GM18868 (cell line): ENCODE data around the gene STXBP6.
A peak's percentile ranks its signal among the peaks of the same experiment; 100 is the strongest.
"Not testable (repeated sequence)": the region's sequence is repeated elsewhere in the genome, so short reads cannot be mapped to it uniquely, and the experiment has no call there.

Source experiments
- ATAC-seq: cut with Tn5 transposase; IDR thresholded peaks from one replicate; pipeline ENCODE4 v1.9.1; 2021; ENCODE audit warnings: mild to moderate bottlenecking, moderate library complexity; ENCODE audit not compliant: unreplicated experiment

STXBP6 gene

GRCh38 chr14:24990050-24990449 lies 59.9 kb downstream of the STXBP6 start:
- ATAC-seq, result no peak

DNA sequence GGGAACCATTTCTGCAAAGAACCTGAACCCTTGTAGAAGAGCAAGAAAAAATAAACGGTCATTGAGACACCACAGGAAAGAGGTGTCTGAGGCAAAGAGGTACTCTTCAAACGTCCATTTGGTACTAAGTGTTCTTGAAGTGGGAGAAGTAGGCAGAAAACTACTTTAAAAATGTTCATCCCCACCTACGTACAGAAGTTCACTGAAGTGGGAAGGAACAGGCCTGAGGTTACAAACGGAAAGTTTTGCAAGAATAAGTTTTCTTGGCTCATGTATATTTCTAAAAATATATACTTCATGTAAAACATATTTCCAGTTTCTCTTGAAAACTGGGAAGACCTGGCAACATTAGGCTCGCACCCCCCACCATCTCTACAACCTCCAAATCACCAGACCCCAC lies 61.2 kb downstream of the STXBP6 start:
- ATAC-seq, result no peak

- no peak for ATAC-seq
Observed at GRCh38 chr14:24986206-24986893, 63.6 kb downstream of the STXBP6 start.

GRCh38 chr14:24984846-24985589 lies 64.9 kb downstream of the STXBP6 start:
- ATAC-seq, result no peak

GRCh38 chr14:24982472-24983155 lies 67.3 kb downstream of the STXBP6 start:
- no peak for ATAC-seq

DNA sequence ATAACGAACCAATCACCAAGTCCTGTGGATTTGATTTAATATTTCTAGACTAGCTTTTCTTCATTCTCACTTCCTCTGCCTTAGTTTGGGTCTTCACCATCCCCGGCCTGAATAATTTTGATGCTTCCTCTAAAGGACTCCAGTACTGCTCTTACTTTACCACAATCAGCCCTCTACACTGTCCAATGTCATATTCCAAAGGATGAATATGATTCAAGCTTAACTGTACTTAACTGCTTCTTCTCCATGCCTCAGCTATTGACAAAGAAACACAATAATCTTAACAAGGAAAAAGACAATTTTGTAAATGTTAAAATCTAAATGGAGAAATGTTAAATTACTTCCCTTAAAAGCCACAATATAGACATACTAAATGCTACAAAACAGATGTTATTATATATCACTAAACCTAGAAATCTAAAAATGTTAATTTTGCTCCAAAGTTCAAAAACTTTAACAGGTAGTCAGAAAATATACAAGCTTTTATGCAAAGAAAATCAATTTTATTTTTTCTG lies 70.2 kb downstream of the STXBP6 start:
- peak; percentile 45 for ATAC-seq

GRCh38 chr14:24978862-24979724 lies 70.9 kb downstream of the STXBP6 start:
- peak; percentile 75 for ATAC-seq

- ATAC-seq, result no peak
Observed at GRCh38 chr14:24976602-24977001, 73.3 kb downstream of the STXBP6 start.

DNA sequence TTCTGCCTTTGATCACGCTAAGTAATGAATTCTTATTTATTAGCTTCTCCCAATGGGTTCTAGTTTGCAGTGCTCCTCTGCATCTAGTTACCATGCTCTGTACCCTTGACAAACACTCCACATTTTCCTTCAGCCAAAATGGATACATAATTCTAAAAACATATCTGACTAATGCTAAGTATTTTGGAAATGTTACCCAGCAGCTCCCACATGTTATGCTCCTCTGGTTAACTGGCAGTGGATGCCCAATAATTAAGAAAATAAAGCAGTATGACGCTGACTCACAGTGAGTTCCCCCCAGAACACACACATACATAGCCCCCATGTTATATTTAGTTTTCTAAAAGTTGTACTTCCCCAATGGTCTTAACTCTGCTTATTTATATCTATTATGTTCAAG lies 74.6 kb downstream of the STXBP6 start:
- ATAC-seq, result no peak

DNA sequence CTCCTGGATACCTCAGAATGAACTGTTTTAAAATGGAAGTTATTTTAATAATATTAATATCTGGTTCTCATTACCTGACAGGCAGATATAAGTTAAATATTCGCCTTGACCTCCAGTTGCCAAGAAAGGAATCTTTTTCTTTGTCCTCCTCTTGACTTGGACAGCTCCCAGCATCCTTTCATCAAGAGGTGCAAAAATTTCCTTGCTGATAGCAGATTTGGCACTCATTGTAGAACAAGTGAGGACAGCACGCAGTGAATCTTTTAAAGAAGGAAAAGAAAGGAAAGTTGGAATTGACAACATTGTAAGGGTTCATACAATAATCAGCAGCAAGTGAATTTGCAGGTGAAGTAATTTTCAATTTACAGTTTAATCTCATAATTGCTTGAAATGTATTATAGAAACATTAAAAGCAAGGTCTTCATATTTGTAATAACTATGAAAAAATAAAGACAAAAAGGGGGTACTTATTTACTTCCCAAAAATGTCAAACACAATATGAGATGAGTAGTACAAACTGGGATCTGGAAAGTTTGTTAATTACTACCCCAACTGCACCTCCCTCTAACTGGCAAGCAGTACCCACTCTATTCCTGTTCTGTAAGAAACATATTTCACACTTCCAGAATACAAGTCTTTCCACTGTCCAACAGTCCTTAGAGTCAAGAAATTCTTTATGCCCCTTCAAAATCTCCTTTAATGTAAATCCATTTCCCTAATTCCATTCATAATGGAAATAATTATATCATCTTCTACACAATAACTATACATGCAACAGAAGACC lies 75.2 kb downstream of the STXBP6 start:
- no peak for ATAC-seq

GRCh38 chr14:24972844-24973243 lies 77.1 kb downstream of the STXBP6 start:
- no peak for ATAC-seq

- ATAC-seq, result no peak
Observed at GRCh38 chr14:24971255-24971654, 78.7 kb downstream of the STXBP6 start.

GRCh38 chr14:24966579-24966964 lies 83.4 kb downstream of the STXBP6 start:
- no peak for ATAC-seq

DNA sequence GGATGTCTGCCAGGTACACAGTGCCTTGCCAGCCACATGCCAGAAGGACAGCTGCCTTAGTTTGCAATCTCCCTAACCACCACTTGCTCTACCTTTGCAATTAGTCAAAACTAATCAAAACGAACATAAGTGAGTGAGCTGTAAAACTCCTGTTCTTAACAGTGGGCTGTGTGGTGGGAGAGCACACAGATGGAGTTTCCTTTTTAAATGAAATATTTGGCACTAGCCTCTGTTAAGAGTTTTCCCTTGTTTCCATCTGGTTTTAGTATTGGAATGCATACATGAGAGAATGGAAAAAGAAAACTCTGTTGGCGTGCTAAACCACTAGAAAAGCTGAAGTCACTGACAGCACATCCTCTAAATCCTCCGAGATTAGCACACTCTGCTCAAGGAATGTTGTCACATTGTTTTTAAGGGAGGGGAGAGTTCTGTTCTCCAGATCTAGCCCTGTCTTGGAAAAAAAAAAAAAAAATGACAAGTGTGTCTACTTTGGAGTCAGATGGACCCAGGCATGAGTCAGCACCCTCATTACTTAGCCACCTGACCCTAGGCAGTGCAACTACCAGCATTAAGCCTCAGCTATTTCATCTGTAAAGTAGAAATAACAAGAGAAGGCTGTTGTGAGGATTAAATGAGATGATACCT lies 83.9 kb downstream of the STXBP6 start:
- no peak for ATAC-seq

- no peak for ATAC-seq
Observed at GRCh38 chr14:24965578-24965933, 84.4 kb downstream of the STXBP6 start.

- ATAC-seq, result no peak
Observed at GRCh38 chr14:24964591-24964990, 85.4 kb downstream of the STXBP6 start.

DNA sequence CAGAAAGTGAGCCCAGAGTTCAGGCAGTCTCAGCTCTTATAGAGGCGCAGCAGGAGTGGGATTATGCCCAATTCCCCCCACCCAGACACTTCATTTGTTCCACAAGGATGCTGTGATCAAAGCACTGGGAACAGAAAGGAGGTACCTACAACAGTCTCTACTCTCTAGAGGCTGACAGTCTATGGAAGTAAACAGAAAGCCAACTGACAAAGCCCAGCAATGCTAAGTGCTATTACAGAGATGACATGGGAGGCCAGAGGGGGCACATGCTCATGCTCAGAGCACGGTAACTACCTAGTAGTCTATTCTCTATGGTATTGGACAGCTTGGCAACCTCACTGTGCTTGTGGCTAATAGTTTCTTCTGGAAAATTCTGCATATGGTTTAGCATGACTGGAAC lies 85.9 kb downstream of the STXBP6 start:
- ATAC-seq, result no peak

DNA sequence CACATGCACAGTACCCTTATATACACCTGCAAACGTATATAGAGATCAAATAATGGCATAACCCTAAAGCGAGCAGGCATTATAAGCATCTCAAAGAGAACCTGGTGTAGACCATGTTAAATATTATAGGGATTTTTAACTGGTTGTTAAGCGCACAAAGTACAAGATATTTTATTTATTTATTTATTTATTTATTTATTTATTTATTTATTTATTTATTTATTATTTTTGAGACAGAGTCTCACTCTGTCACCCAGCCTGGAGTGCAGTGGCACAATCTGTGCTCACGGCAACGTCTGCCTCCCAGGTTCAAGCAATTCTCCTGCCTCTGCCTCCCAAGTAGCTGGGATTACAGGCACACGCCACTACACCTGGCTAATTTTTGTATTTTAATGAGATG lies 87.8 kb downstream of the STXBP6 start:
- not testable (repeated sequence) for ATAC-seq

- ATAC-seq, result no peak
Observed at GRCh38 chr14:24960816-24961215, 89.1 kb downstream of the STXBP6 start.
